PC-9 (cell line): ENCODE data around the gene SPPL2A. TPM values are rescaled to one million over a fixed set of nuclear protein-coding genes. Genes with fewer than 3 reads are reported as not detected.

Source experiments
- BruUV-seq: library from RNA; stranded (reverse); fragments of 400-500 nt; replicated peaks from 2 replicates; lab custom pipeline; 2021; lab: Mats Ljungman, UMichigan
- CTCF ChIA-PET: fragments of 300-600 bp; sonication (Branson Sonifier 250); formaldehyde crosslinking; loops from one replicate; lab custom pipeline; 2022; ENCODE audit warnings: antibody characterized with exemption; lab: Charles Lee
- POLR2A ChIA-PET: fragments of 300-600 bp; sonication (Branson Sonifier 250); formaldehyde crosslinking; loops from one replicate; lab custom pipeline; 2022; ENCODE audit warnings: antibody characterized with exemption; ENCODE audit not compliant: unreplicated experiment; lab: Charles Lee
- DNase-seq, 2 experiments: peaks; one replicate each; pipeline versions ENCODE4 v3.0.0 to v3.0.0-alpha.2; 2015 to 2022; ENCODE audit warnings: mixed read lengths in 1 of 2
- H2AFZ ChIP-seq: fragments of 200-600 bp; sonication (generic); 2 replicates; pipeline ENCODE4 v1.8.1; 2017; ENCODE audit warnings: antibody characterized with exemption
- H3F3A ChIP-seq: fragments of 200-600 bp; sonication (generic); 2 replicates; pipeline ENCODE4 v1.8.1; 2017; ENCODE audit warnings: antibody characterized with exemption, mild to moderate bottlenecking, low read depth; ENCODE audit not compliant: insufficient read depth
- H3K27ac ChIP-seq: fragments of 200-600 bp; sonication (generic); 2 replicates; pipeline ENCODE4 v1.6.1; 2016; ENCODE audit warnings: mixed run types
- H3K27me3 ChIP-seq: fragments of 200-600 bp; sonication (generic); 2 replicates; pipeline ENCODE4 v1.6.1; 2016; ENCODE audit warnings: low read depth, mixed run types; ENCODE audit not compliant: insufficient read depth
- H3K36me3 ChIP-seq: fragments of 200-600 bp; sonication (generic); 2 replicates; pipeline ENCODE4 v1.6.1; 2016; ENCODE audit warnings: low read depth, mixed run types
- H3K4me1 ChIP-seq: fragments of 200-600 bp; sonication (generic); replicated peaks from 2 replicates; pipeline ENCODE4 v1.6.1; 2016; ENCODE audit warnings: mixed run types; ENCODE audit not compliant: insufficient read depth
- H3K4me2 ChIP-seq: fragments of 200-600 bp; sonication (generic); 2 replicates; pipeline ENCODE4 v1.6.1; 2017; ENCODE audit warnings: mixed run types
- H3K4me3 ChIP-seq: fragments of 200-600 bp; sonication (generic); 2 replicates; pipeline ENCODE4 v1.6.1; 2016; ENCODE audit warnings: mixed run types
- H3K79me2 ChIP-seq: fragments of 200-600 bp; sonication (generic); 2 replicates; pipeline ENCODE4 v1.6.1; 2017; ENCODE audit warnings: low read depth, mixed run types
- H3K9me2 ChIP-seq: fragments of 200-600 bp; sonication (generic); 2 replicates; pipeline ENCODE4 v1.8.1; 2017; ENCODE audit warnings: mild to moderate bottlenecking; ENCODE audit not compliant: insufficient read depth
- H3K9me3 ChIP-seq: fragments of 200-600 bp; sonication (generic); 2 replicates; pipeline ENCODE4 v1.8.1; 2016; ENCODE audit warnings: low read depth; ENCODE audit not compliant: insufficient read depth
- H4K20me1 ChIP-seq: fragments of 200-600 bp; sonication (generic); 2 replicates; pipeline ENCODE4 v1.8.1; 2017; ENCODE audit not compliant: insufficient read depth
- EZH2 ChIP-seq: fragments of 200-600 bp; sonication (generic); IDR thresholded peaks from 2 replicates; pipeline ENCODE4 v1.8.0; 2017; ENCODE audit warnings: antibody characterized with exemption, low read depth
- intact Hi-C: fragments of 100-400 bp; cut with micrococcal nuclease; formaldehyde crosslinking; loops from one replicate; pipeline ENCODE4 v1.10.0; 2022; ENCODE audit not compliant: unreplicated experiment
- total RNA-seq: library from RNA; stranded (reverse); gene quantifications from 2 replicates; pipeline ENCODE4 v1.2.3, GENCODE V29; 2021
- TF ChIP-seq, protein P1 (sequence below): fragments of 200-600 bp; sonication (generic); conservative IDR thresholded peaks from 2 replicates; pipeline ENCODE4 v1.6.1; 2017; ENCODE audit warnings: mixed run types, antibody characterized with exemption, mild to moderate bottlenecking, moderate library complexity

The SPPL2A gene
- total RNA-seq, 1 experiment from 2014 or later = 70.6 TPM

DNA sequence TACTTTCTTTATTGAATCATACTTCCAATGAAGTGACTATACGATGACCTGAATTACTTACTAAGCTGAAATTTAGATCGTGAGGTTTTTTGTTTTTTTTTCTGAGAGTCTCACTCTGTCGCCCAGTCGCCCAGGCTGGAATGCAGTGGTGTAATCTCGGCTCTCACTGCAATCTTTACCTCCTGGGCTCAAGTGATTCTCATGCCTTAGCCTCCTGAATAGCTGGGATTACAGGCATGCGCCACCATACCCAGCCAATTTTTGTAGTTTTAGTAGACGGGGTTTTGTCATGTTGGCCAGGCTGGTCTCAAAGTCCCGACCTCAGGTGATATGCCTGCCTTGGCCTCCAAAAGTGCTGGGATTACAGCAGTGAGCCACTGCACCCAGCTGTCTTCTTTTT lies 28.7 kb downstream of the SPPL2A start:
- no peaks in the 10 kb centered on the region for H3F3A ChIP-seq
- no peak overlapping the region for H3K4me2 ChIP-seq
- CTCF ChIA-PET = interaction anchor here (0.6 kb wide), 1 partner anchor 12 kb away, joined by 6 read pairs; no protein-coding TSS in a partner anchor
- H4K20me1 ChIP-seq = no peaks in the 10 kb centered on the region
- H3K79me2 ChIP-seq = no peaks in the 10 kb centered on the region
- no peaks in the 10 kb centered on the region for H3K4me1 ChIP-seq
- no peaks in the 10 kb centered on the region for H3K9me3 ChIP-seq
- BruUV-seq = no TSS peak
- no peaks in the 10 kb centered on the region for H3K36me3 ChIP-seq
- no peaks in the 10 kb centered on the region for H3K9me2 ChIP-seq
- intact Hi-C loops = no loop called here
- DNase-seq = no peak
- no peaks in the 10 kb centered on the region for H3K27me3 ChIP-seq
- TF ChIP-seq EZH2 = no peak
- TF ChIP-seq, protein P1, sequence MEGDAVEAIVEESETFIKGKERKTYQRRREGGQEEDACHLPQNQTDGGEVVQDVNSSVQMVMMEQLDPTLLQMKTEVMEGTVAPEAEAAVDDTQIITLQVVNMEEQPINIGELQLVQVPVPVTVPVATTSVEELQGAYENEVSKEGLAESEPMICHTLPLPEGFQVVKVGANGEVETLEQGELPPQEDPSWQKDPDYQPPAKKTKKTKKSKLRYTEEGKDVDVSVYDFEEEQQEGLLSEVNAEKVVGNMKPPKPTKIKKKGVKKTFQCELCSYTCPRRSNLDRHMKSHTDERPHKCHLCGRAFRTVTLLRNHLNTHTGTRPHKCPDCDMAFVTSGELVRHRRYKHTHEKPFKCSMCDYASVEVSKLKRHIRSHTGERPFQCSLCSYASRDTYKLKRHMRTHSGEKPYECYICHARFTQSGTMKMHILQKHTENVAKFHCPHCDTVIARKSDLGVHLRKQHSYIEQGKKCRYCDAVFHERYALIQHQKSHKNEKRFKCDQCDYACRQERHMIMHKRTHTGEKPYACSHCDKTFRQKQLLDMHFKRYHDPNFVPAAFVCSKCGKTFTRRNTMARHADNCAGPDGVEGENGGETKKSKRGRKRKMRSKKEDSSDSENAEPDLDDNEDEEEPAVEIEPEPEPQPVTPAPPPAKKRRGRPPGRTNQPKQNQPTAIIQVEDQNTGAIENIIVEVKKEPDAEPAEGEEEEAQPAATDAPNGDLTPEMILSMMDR = no peak
- no peak overlapping the region for H2AFZ ChIP-seq
- no peak overlapping the region for H3K27ac ChIP-seq
- POLR2A ChIA-PET = interaction anchor here (0.6 kb wide), 1 partner anchor 1742 kb away, joined by 6 read pairs; no protein-coding TSS in a partner anchor
- H3K4me3 ChIP-seq = no peak overlapping the region

DNA sequence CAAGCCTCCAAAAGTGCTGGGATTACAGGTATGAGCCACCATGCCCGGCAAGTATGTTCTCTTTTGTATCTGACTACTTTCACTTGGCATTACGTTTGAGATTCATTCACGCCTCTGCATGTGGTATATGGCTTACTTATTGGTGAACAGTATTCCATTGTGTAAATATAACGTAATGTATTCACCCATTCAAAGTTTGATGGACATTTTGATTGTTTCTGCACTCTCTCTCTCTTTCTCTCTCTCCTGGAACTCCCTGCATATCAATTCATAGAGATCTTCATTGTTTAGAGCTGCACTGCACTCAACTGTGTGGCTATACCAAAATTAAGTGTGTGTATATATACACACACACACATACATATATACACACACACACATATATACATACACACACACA lies 30.4 kb downstream of the SPPL2A start:
- H3K27me3 ChIP-seq = no peaks in the 10 kb centered on the region
- H3K36me3 ChIP-seq = no peaks in the 10 kb centered on the region
- no peaks in the 10 kb centered on the region for H3K4me1 ChIP-seq
- no peak overlapping the region for H3K27ac ChIP-seq
- no peak for TF ChIP-seq EZH2
- TF ChIP-seq, protein P1 = no peak
- ChIA-PET POLR2A (no interaction called here), CTCF (no interaction called here)
- intact Hi-C loops = no loop called here
- no peaks in the 10 kb centered on the region for H3K9me2 ChIP-seq
- no peak overlapping the region for H3K4me3 ChIP-seq
- no peaks in the 10 kb centered on the region for H3F3A ChIP-seq
- DNase-seq = no peak
- H3K4me2 ChIP-seq = no peak overlapping the region
- no peaks in the 10 kb centered on the region for H4K20me1 ChIP-seq
- no peaks in the 10 kb centered on the region for H3K9me3 ChIP-seq
- no TSS peak for BruUV-seq
- H3K79me2 ChIP-seq = no peaks in the 10 kb centered on the region
- H2AFZ ChIP-seq = no peak overlapping the region

DNA sequence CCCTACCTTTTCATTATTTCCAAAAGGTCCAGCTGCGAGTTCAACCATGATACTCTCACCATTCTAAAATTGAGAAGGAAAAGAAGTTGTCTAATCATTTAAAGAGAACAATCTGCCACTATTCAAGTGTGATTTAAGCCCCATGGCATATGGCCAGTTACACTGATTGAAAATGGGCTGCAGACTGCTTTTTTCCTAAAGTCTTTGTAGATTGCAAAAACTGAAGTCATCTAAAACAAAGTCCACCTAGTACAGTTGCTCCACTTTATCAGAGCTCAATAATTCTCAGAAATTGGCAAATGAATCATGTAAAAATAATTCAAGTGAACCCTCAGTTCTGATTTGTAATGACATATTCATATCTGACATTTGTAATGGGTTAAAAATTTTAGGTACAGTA lies 39.2 kb downstream of the SPPL2A start:
- no peaks in the 10 kb centered on the region for H3K79me2 ChIP-seq
- no peak overlapping the region for H3K4me3 ChIP-seq
- H3K9me2 ChIP-seq = no peaks in the 10 kb centered on the region
- no peak for TF ChIP-seq EZH2
- TF ChIP-seq, protein P1 = no peak
- H3K9me3 ChIP-seq = no peaks in the 10 kb centered on the region
- H3K36me3 ChIP-seq = no peaks in the 10 kb centered on the region
- no peaks in the 10 kb centered on the region for H3K27me3 ChIP-seq
- intact Hi-C loops = no loop called here
- H3K4me1 ChIP-seq = no peaks in the 10 kb centered on the region
- no peak overlapping the region for H3K4me2 ChIP-seq
- H4K20me1 ChIP-seq = no peaks in the 10 kb centered on the region
- no peak overlapping the region for H2AFZ ChIP-seq
- ChIA-PET CTCF (no interaction called here), POLR2A (no interaction called here)
- no peak for DNase-seq
- no peak overlapping the region for H3K27ac ChIP-seq
- H3F3A ChIP-seq = no peaks in the 10 kb centered on the region
- no TSS peak for BruUV-seq
